HEK293T (cell line): ENCODE measurements around the gene HEMK1.

Experiments used
- BHLHE40 ChIP-seq: fragments of 450-650 bp; IDR thresholded peaks from 2 replicates; pipeline ENCODE4 v1.6.1; 2016; ENCODE audit warnings: mild to moderate bottlenecking, moderate library complexity, borderline replicate concordance
- CTBP1 ChIP-seq: fragments of 450-650 bp; IDR thresholded peaks from 2 replicates; pipeline ENCODE4 v1.6.1; 2016; ENCODE audit warnings: borderline replicate concordance
- FOXA1 ChIP-seq: fragments of 450-650 bp; IDR thresholded peaks from 2 replicates; pipeline ENCODE4 v1.6.1; 2016; ENCODE audit warnings: mild to moderate bottlenecking
- FOXK2 ChIP-seq: fragments of 450-650 bp; IDR thresholded peaks from 2 replicates; pipeline ENCODE4 v1.6.1; 2016; ENCODE audit warnings: mild to moderate bottlenecking
- FOXM1 ChIP-seq: fragments of 450-650 bp; IDR thresholded peaks from 2 replicates; pipeline ENCODE4 v1.6.1; 2017; ENCODE audit warnings: mild to moderate bottlenecking, borderline replicate concordance
- NFRKB ChIP-seq: fragments of 450-650 bp; IDR thresholded peaks from 2 replicates; pipeline ENCODE4 v1.6.1; 2016; ENCODE audit warnings: mild to moderate bottlenecking, moderate library complexity
- SP1 ChIP-seq: fragments of 450-650 bp; IDR thresholded peaks from 2 replicates; pipeline ENCODE4 v1.6.1; 2017
- SUZ12 ChIP-seq: fragments of 450-650 bp; IDR thresholded peaks from 2 replicates; pipeline ENCODE4 v1.6.1; 2016; ENCODE audit warnings: mild to moderate bottlenecking
- TARDBP ChIP-seq: fragments of 450-650 bp; IDR thresholded peaks from 2 replicates; pipeline ENCODE4 v1.6.1; 2016

DNA sequence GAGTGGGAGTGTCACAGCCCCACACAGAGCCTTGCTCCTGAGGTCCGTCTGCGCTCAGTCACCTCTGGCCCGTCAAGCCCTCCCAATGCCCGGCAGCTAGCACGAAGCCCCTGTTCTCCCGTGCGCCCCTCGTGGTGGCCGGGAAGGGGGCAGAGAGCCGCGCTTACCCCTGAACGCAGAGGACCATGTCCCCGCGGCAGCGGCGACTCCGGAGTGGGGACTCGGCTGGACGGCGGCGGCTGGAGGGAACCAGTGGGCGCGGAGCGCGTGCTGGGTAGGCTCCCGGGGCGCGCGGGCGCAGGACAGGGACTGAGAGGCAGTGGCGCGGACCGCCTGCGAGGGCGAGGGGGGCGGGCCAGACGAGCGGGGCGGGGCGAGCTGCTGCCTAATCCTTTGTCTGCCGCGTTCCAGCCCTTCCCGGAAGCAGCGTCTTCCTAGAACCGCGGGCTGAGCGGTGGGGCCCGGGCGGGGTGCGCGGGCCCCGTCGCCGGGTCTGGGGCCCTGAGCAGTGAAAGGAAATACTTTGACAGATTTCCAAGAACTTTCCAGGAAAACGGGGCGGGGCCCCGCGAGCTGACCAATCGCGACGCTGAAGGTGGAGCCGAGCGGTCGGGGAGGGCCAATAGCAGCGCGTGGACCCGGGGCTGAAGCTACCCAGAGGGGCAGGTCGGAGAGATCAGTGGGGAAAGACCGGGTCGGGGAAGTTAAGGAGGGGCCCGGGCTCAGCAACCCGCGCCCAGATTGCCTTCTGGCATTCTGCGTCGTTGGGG is 42.3 kb downstream of the HEMK1 start, which contains the start of gene CISH:
- TF ChIP-seq BHLHE40 (no peak), SUZ12 (no peak), NFRKB (no peak), FOXM1 (no peak), TARDBP (no peak), FOXA1 (no peak), SP1 (no peak), CTBP1 (no peak), FOXK2 (no peak)
